HG02970 (cell line): ENCODE results near the gene SPSB1.

Source experiments
- ATAC-seq: cut with Tn5 transposase; IDR thresholded peaks from one replicate; pipeline ENCODE4 v1.9.1; 2021; ENCODE audit warnings: mild to moderate bottlenecking, moderate library complexity, moderate number of reproducible peaks; ENCODE audit not compliant: unreplicated experiment, low FRiP score

The SPSB1 gene

DNA sequence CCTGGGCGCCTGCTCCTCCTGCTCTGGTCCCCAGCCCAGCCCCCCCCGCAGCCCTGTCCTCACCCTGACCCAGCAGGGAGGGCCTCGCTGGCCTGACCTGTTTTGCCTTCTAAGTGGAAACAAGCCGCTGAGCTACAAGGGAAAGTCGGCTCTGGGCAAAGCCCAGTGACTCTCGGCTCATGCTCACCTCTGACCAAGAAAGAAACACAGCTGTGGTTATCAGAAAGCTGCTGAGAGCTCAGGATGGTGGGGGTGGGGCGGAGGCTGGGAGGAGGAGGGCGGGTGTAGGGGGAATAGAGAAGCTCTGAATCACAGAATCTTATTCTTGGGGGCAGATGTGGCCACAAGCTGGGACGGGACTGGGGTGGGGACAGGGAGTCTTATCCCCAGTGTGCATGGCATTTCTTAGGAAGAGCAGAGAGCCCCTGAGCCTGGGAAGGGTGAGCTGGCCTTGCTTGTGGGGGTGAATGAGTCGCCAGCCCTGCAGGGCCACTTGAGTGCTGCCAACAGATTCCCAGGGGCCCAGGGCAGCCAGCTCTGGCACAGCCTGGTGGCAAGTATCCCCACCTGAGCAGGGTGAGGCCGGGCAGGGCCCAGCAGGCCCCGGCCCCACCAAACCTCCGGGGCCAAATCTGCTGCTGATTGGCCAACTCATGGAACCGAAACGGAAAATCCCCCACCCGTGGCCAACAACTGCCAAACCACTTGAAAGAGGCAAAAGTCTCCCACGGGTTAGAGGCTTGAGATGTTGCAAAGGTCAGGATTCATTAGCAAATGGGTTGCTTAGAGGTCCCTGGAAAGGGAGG is 120.6 kb downstream of the SPSB1 start:
- peak; percentile 69 for ATAC-seq

DNA sequence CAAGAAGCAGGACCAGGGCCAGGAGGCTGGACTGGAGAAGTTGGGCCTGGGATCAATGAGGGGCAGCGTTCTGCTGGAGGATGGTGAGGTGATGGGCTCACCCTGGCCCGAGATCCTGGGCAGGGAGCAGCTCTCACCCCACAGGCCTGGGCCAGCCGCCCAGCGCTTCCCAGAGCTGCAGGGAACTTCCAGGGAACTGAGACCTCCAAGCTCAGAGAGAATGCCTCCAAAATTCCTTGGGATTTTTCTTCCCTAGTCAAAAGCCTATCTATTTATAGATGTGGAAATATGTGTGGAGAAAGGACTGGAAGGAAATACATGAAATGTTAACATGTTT is 121.2 kb downstream of the SPSB1 start:
- peak; percentile 1 for ATAC-seq

DNA sequence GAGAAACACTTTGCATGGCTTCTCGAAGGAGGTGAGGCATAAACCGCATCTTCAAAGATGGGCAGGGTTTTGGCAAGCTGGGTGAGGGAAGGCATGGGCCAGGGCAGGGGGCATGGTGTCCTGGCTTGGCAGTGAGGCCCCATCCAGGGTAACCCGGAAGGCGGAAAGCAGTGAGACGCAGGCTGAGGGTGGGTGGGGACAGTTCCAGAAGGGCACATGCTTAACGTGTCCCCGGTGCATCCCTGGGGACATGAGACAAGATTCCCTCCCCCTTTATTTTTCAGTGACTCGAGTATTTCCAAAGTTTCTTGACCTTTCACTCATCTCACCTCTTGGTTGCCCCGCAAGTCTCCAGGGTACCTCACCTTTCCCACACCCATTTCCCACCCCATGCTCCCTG is 123.8 kb downstream of the SPSB1 start:
- no peak for ATAC-seq

DNA sequence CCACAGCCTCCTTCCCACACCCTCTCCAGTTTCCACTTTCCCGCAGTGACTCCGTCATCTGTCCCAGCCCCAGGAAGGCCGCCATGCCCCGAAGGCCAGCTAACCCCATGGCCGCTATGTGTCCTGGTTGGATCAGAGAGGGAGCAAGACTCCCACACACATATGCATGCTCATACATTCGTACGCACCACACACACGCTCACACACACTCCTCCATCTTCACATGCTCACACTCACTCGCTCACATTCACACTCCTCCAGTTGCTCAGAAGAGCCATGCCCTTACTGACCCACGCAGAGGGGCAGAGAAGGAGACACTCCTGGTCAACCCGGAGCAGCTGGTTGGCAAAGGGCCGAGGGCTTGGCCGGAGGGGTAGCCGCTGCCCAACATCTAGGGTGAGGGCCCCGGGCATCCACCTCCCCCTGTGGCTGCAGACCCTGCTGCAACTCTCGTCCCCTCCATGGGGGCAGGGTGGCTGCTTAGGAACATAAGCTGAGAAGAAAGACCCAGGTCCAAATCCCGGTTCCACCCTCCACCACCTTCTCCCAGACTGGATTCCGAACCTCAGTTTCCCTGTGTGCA is 124.3 kb downstream of the SPSB1 start:
- ATAC-seq = no peak

DNA sequence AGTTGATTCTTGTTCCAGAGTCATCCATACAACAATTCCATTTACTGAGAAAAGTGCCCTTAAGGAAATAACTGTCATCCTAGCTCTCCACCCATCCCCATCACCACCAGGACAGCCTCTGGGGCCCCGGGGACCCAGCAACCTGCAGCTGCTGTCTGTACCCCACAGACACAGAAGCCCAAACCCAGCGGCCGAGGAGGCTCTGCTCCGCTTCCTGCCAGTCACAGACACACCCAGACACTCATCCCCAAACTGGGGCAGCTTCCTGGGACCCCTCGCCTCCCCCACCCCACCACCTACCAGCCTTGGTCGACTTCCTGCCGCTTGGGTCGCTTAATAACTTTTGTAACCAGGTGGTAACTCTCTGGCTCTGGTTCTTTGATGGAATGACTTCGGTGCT is 125.0 kb downstream of the SPSB1 start:
- ATAC-seq = no peak

DNA sequence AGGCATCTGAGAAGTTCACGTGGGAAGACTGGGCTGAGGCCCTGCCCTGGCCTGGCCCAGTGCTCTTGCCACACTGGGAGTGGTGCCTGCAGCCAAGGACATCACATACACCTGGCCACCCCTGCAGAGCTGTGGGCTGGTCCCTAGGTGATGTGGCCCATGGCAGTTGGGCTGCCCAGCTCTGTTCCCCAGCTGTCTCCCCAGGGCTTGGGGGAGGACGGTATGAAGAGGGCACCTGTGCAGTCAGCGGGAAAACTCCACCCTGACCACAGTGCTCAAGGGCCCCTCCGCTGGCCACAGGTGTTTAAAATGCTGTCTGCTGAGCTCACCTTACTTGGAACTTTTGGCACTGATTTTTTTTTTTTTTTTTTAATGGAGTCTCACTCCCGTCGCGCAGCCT is 126.2 kb downstream of the SPSB1 start:
- no peak for ATAC-seq
